ENCODE data around the gene ARMH3. TPM values are rescaled to one million over a fixed set of nuclear protein-coding genes. Genes with fewer than 3 reads are reported as not detected.

ARMH3 gene
- polyA plus RNA-seq, 4 donors = 14.1 to 21.7 (median 18.1) TPM

GRCh38 chr10:101824736-101825135 lies 231.2 kb downstream of the ARMH3 start:
- FAIRE-seq (no peak), DNase-seq (no peak)
- Histone ChIP-seq H3K27me3 (ENCODE audit: control insufficient read depth in 3 of 3, insufficient read depth in 3 of 3, low read length in 3 of 3) (no peaks in the 10 kb centered on the region), H3K4me1 (ENCODE audit: control insufficient read depth in 3 of 3, insufficient read depth in 2 of 3, low read depth in 1 of 3, low read length in 2 of 3) (peaks cover 0 to 6% (median 0%) of the 10 kb centered on the region in 3 donors), H3K27ac (ENCODE audit: low read depth in 1 of 3, low read length in 2 of 3) (no peak overlapping the region), H3K9me3 (ENCODE audit: control insufficient read depth in 2 of 2, insufficient read depth in 1 of 2, low read depth in 1 of 2, low read length in 1 of 2) (no peaks in the 10 kb centered on the region), H3K4me3 (ENCODE audit: low read depth in 1 of 3, low read length in 3 of 3) (no peak overlapping the region), H3K36me3 (ENCODE audit: control insufficient read depth in 3 of 3, insufficient read depth in 2 of 3, low read depth in 1 of 3, low read length in 3 of 3) (peaks cover 0 to 51% (median 4%) of the 10 kb centered on the region in 3 donors)
- WGBS, 3 donors = 63 to 95% (median 84%) methylated on average over 2 of the region's 2 CpGs

GRCh38 chr10:101818872-101819633 lies 236.9 kb downstream of the ARMH3 start:
- no peak for FAIRE-seq
- Histone ChIP-seq H3K36me3 (ENCODE audit: control insufficient read depth in 3 of 3, insufficient read depth in 2 of 3, low read depth in 1 of 3, low read length in 3 of 3) (peaks cover 0 to 9% (median 0%) of the 10 kb centered on the region in 3 donors), H3K4me3 (ENCODE audit: low read depth in 1 of 3, low read length in 3 of 3) (peak overlapping the region; percentile 20 to 69 (median 41)), H3K9me3 (ENCODE audit: control insufficient read depth in 2 of 2, insufficient read depth in 1 of 2, low read depth in 1 of 2, low read length in 1 of 2) (no peaks in the 10 kb centered on the region), H3K4me1 (ENCODE audit: control insufficient read depth in 3 of 3, insufficient read depth in 2 of 3, low read depth in 1 of 3, low read length in 2 of 3) (peaks cover 3 to 19% (median 4%) of the 10 kb centered on the region in 3 donors), H3K27ac (ENCODE audit: low read depth in 1 of 3, low read length in 2 of 3) (peak overlapping the region; percentile 85 to 98 (median 91)), H3K27me3 (ENCODE audit: control insufficient read depth in 3 of 3, insufficient read depth in 3 of 3, low read length in 3 of 3) (no peaks in the 10 kb centered on the region)
- peak in 1 of 2 donors; percentile 76 for DNase-seq
- WGBS, 3 donors = 6 to 18% (median 13%) methylated on average over 14 of the region's 14 CpGs

- H3K4me3 ChIP-seq (ENCODE audit: low read depth in 1 of 3, low read length in 3 of 3) = peak within 1 kb of the TSS; percentile 69 to 99 (median 84)
- no peak for FAIRE-seq
- 0% methylated on average over 46 to 47 of the region's 47 CpGs for WGBS, 3 donors
- peaks cover 3 to 20% (median 5%) of the 10 kb centered on the region in 3 donors for H3K4me1 ChIP-seq (ENCODE audit: control insufficient read depth in 3 of 3, insufficient read depth in 2 of 3, low read depth in 1 of 3, low read length in 2 of 3)
- H3K9me3 ChIP-seq (ENCODE audit: control insufficient read depth in 2 of 2, insufficient read depth in 1 of 2, low read depth in 1 of 2, low read length in 1 of 2) = no peaks in the 10 kb centered on the region
- DNase-seq = peak; percentile 98 to 100
- peak within 1 kb of the TSS; percentile 85 to 98 (median 91) for H3K27ac ChIP-seq (ENCODE audit: low read depth in 1 of 3, low read length in 2 of 3)
- H3K27me3 ChIP-seq (ENCODE audit: control insufficient read depth in 3 of 3, insufficient read depth in 3 of 3, low read length in 3 of 3) = no peaks in the 10 kb centered on the region
- peaks cover 0 to 8% (median 0%) of the 10 kb centered on the region in 3 donors for H3K36me3 ChIP-seq (ENCODE audit: control insufficient read depth in 3 of 3, insufficient read depth in 2 of 3, low read depth in 1 of 3, low read length in 3 of 3)
Observed at GRCh38 chr10:101818119-101818871, 237.7 kb downstream of the ARMH3 start, which contains the start of gene OGA. Gene OGA, minus strand, starts transcription at chr10:101818444. Its CDS starts 422 bp downstream, at chr10:101818022.

- Histone ChIP-seq H3K36me3 (ENCODE audit: control insufficient read depth in 3 of 3, insufficient read depth in 2 of 3, low read depth in 1 of 3, low read length in 3 of 3) (peaks cover 0 to 6% (median 0%) of the 10 kb centered on the region in 3 donors), H3K27ac (ENCODE audit: low read depth in 1 of 3, low read length in 2 of 3) (peak overlapping the region; percentile 79 to 98 (median 91)), H3K27me3 (ENCODE audit: control insufficient read depth in 3 of 3, insufficient read depth in 3 of 3, low read length in 3 of 3) (no peaks in the 10 kb centered on the region), H3K4me3 (ENCODE audit: low read depth in 1 of 3, low read length in 3 of 3) (peak overlapping the region; percentile 69 to 99 (median 84)), H3K9me3 (ENCODE audit: control insufficient read depth in 2 of 2, insufficient read depth in 1 of 2, low read depth in 1 of 2, low read length in 1 of 2) (no peaks in the 10 kb centered on the region), H3K4me1 (ENCODE audit: control insufficient read depth in 3 of 3, insufficient read depth in 2 of 3, low read depth in 1 of 3, low read length in 2 of 3) (peaks cover 3 to 20% (median 5%) of the 10 kb centered on the region in 3 donors)
- FAIRE-seq = no peak
- 0% methylated on average over 29 to 44 of the region's 44 CpGs for WGBS, 3 donors
- DNase-seq = peak; percentile 85 to 89
Observed at GRCh38 chr10:101817337-101818118, 238.4 kb downstream of the ARMH3 start.

GRCh38 chr10:101816913-101817336 lies 239.0 kb downstream of the ARMH3 start:
- Histone ChIP-seq H3K27ac (ENCODE audit: low read depth in 1 of 3, low read length in 2 of 3) (peak overlapping the region; percentile 15 to 98 (median 91)), H3K27me3 (ENCODE audit: control insufficient read depth in 3 of 3, insufficient read depth in 3 of 3, low read length in 3 of 3) (no peaks in the 10 kb centered on the region), H3K36me3 (ENCODE audit: control insufficient read depth in 3 of 3, insufficient read depth in 2 of 3, low read depth in 1 of 3, low read length in 3 of 3) (peaks cover 2 to 12% (median 2%) of the 10 kb centered on the region in 3 donors), H3K9me3 (ENCODE audit: control insufficient read depth in 2 of 2, insufficient read depth in 1 of 2, low read depth in 1 of 2, low read length in 1 of 2) (no peaks in the 10 kb centered on the region), H3K4me3 (ENCODE audit: low read depth in 1 of 3, low read length in 3 of 3) (peak overlapping the region; percentile 69 to 99 (median 84)), H3K4me1 (ENCODE audit: control insufficient read depth in 3 of 3, insufficient read depth in 2 of 3, low read depth in 1 of 3, low read length in 2 of 3) (peaks cover 3 to 20% (median 5%) of the 10 kb centered on the region in 3 donors)
- DNase-seq = peak in 1 of 2 donors; percentile 14
- 0 to 1% (median 1%) methylated on average over 14 of the region's 14 CpGs for WGBS, 3 donors
- FAIRE-seq = no peak

GRCh38 chr10:101816376-101816775 lies 239.6 kb downstream of the ARMH3 start:
- H3K9me3 ChIP-seq (ENCODE audit: control insufficient read depth in 2 of 2, insufficient read depth in 1 of 2, low read depth in 1 of 2, low read length in 1 of 2) = no peaks in the 10 kb centered on the region
- DNase-seq (peak in 1 of 2 donors; percentile 14), FAIRE-seq (no peak)
- H3K27me3 ChIP-seq (ENCODE audit: control insufficient read depth in 3 of 3, insufficient read depth in 3 of 3, low read length in 3 of 3) = no peaks in the 10 kb centered on the region
- peaks cover 3 to 20% (median 5%) of the 10 kb centered on the region in 3 donors for H3K4me1 ChIP-seq (ENCODE audit: control insufficient read depth in 3 of 3, insufficient read depth in 2 of 3, low read depth in 1 of 3, low read length in 2 of 3)
- H3K27ac ChIP-seq (ENCODE audit: low read depth in 1 of 3, low read length in 2 of 3) = no peak overlapping the region
- peak overlapping the region; percentile 69 to 99 (median 84) for H3K4me3 ChIP-seq (ENCODE audit: low read depth in 1 of 3, low read length in 3 of 3)
- 2% methylated on average over 5 of the region's 5 CpGs for WGBS, 3 donors
- H3K36me3 ChIP-seq (ENCODE audit: control insufficient read depth in 3 of 3, insufficient read depth in 2 of 3, low read depth in 1 of 3, low read length in 3 of 3) = peaks cover 3 to 14% (median 4%) of the 10 kb centered on the region in 3 donors

GRCh38 chr10:101814466-101815071 lies 241.4 kb downstream of the ARMH3 start:
- Histone ChIP-seq H3K4me1 (ENCODE audit: control insufficient read depth in 3 of 3, insufficient read depth in 2 of 3, low read depth in 1 of 3, low read length in 2 of 3) (peaks cover 3 to 17% (median 5%) of the 10 kb centered on the region in 3 donors), H3K9me3 (ENCODE audit: control insufficient read depth in 2 of 2, insufficient read depth in 1 of 2, low read depth in 1 of 2, low read length in 1 of 2) (no peaks in the 10 kb centered on the region), H3K27ac (ENCODE audit: low read depth in 1 of 3, low read length in 2 of 3) (no peak overlapping the region), H3K4me3 (ENCODE audit: low read depth in 1 of 3, low read length in 3 of 3) (peak overlapping the region in 1 of 3 donors; percentile 84), H3K36me3 (ENCODE audit: control insufficient read depth in 3 of 3, insufficient read depth in 2 of 3, low read depth in 1 of 3, low read length in 3 of 3) (peaks cover 4 to 26% (median 10%) of the 10 kb centered on the region in 3 donors), H3K27me3 (ENCODE audit: control insufficient read depth in 3 of 3, insufficient read depth in 3 of 3, low read length in 3 of 3) (no peaks in the 10 kb centered on the region)
- 68 to 81% (median 69%) methylated on average over 8 of the region's 8 CpGs for WGBS, 3 donors
- FAIRE-seq = no peak
- peak in 1 of 2 donors; percentile 11 for DNase-seq
